ENCODE measurements around the gene FOXJ3. TPM values are rescaled to one million over a fixed set of nuclear protein-coding genes. Genes with fewer than 3 reads are reported as not detected.

FOXJ3 gene
- total and polyA plus RNA-seq, 2 of the 8 experiments (the other 6 are each of a cell fraction or from before 2014, with no cell fraction given) = 48.6 to 51.9 TPM

DNA sequence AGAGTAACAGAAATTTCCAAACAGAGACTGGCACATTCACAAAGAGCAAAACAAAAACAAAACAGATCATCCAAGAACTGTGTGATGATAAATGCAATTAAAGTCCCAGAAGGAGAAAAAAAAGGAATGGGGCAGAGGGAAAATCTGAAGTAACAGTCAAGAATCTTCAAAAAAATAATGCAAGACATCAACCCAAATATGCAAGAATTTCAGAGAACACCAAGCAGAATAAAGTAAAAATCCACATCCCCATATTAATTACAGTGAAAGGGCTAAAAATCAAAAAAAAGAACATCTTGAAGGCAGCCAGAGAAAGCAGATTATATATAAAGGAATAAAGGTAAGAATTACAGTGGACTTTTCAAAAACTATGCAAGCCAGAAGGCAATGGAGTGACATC is 67.1 kb downstream of the FOXJ3 start:
- no peak overlapping the region for H3K27ac ChIP-seq (ENCODE audit: low read depth, low read length)
- H2AK5ac ChIP-seq (ENCODE audit: low read depth, low read length) = no peak overlapping the region
- H3K4me2 ChIP-seq (ENCODE audit: insufficient read depth in 1 of 2, low read depth in 2 of 2, low read length in 2 of 2) = no peak overlapping the region
- no peak overlapping the region for H3K56ac ChIP-seq (replicated peaks; ENCODE audit: insufficient read length, low read depth, low read length)
- no peak overlapping the region for H4K8ac ChIP-seq (ENCODE audit: extremely low read depth, insufficient read depth, low read length)
- H3K4me3 ChIP-seq (ENCODE audit: extremely low read depth in 1 of 4, insufficient read depth in 2 of 4, low read depth in 3 of 4, low read length in 4 of 4) = no peak overlapping the region
- no peak overlapping the region for H2BK120ac ChIP-seq (replicated peaks; ENCODE audit: low read depth, low read length)
- no peak overlapping the region for H3K9ac ChIP-seq (replicated peaks in 1 of 4; ENCODE audit: extremely low read depth in 1 of 4, low read depth in 3 of 4, low read length in 3 of 4)
- H2BK15ac ChIP-seq (ENCODE audit: low read length) = no peak overlapping the region
- no peak overlapping the region for H4K91ac ChIP-seq (replicated peaks; ENCODE audit: insufficient read length, low read length)
- no peaks in the 10 kb centered on the region for H3K9me3 ChIP-seq (ENCODE audit: insufficient read depth in 2 of 2, low read depth in 1 of 2, low read length in 1 of 2)
- no peaks in the 10 kb centered on the region; the same call in 1 of the 2 replicates for H3K23me2 ChIP-seq (ENCODE audit: low read depth, low read length)
- peaks cover 9 to 11% of the 10 kb centered on the region in 2 experiments for H4K20me1 ChIP-seq (replicated peaks in 1 of 2; ENCODE audit: control insufficient read depth in 1 of 2, insufficient read depth in 2 of 2, low read length in 2 of 2)
- peaks cover 3 to 10% (median 7%) of the 10 kb centered on the region in 4 experiments; a peak in 4 of 7 replicates for H3K4me1 ChIP-seq (replicated peaks in 1 of 4; ENCODE audit: control insufficient read depth in 3 of 4, insufficient read depth in 4 of 4, low read length in 3 of 4)
- H3K27me3 ChIP-seq (replicated peaks in 1 of 4; ENCODE audit: control insufficient read depth in 3 of 4, extremely low read depth in 1 of 4, insufficient read depth in 3 of 4, low read length in 3 of 4) = no peaks in the 10 kb centered on the region
- ChIA-PET POLR2A (ENCODE audit: partially characterized antibody) (no interaction called here), CTCF (ENCODE audit: partially characterized antibody) (no interaction called here)
- TF ChIP-seq GABPA (IDR thresholded peaks at IDR 0.05; ENCODE audit: borderline replicate concordance, insufficient read depth, low read length) (no peak), GTF2F1 (IDR thresholded peaks at IDR 0.05; ENCODE audit: borderline replicate concordance, low read depth, low read length) (no peak), SIX5 (IDR thresholded peaks at IDR 0.05; ENCODE audit: low read depth, low read length) (no peak), RXRA (IDR thresholded peaks at IDR 0.05; ENCODE audit: insufficient read depth, low read depth, low read length) (no peak), SP4 (IDR thresholded peaks at IDR 0.05; ENCODE audit: low read length) (no peak)
- H3K23ac ChIP-seq (ENCODE audit: insufficient read length) = no peak overlapping the region
- peaks cover 3 to 83% of the 10 kb centered on the region in 2 experiments; a peak in 2 of 4 replicates for H3K79me2 ChIP-seq (ENCODE audit: control insufficient read depth in 1 of 2, insufficient read depth in 2 of 2, low read length in 2 of 2)
- H4K5ac ChIP-seq (ENCODE audit: insufficient read length, low read depth, low read length) = no peak overlapping the region
- H2BK12ac ChIP-seq (ENCODE audit: low read depth, low read length) = no peak overlapping the region
- no peak overlapping the region for H3K4ac ChIP-seq (replicated peaks; ENCODE audit: insufficient read length, low read depth, low read length)
- peaks cover 0 to 9% (median 3%) of the 10 kb centered on the region in 4 experiments; a peak in 3 of 8 replicates for H3K36me3 ChIP-seq (ENCODE audit: control insufficient read depth in 2 of 4, insufficient read depth in 4 of 4, low read length in 3 of 4)
- FAIRE-seq (no peak), DNase-seq (ENCODE audit: low read depth in 1 of 2, low spot score in 2 of 2) (no peak)
- H2BK20ac ChIP-seq (ENCODE audit: low read length) = no peak overlapping the region
- peaks cover 7% of the 10 kb centered on the region; the same call in 1 of the 2 replicates for H3K79me1 ChIP-seq (ENCODE audit: low read depth, low read length)
- H3K14ac ChIP-seq (ENCODE audit: insufficient read length) = no peak overlapping the region
- no peak overlapping the region for H2BK5ac ChIP-seq (ENCODE audit: low read depth, low read length)
- H3K18ac ChIP-seq (ENCODE audit: extremely low read depth, low read length) = no peak overlapping the region
- H2AFZ ChIP-seq (ENCODE audit: low read length) = no peak overlapping the region

All from H1 (cell line).